GM18507 (cell line): ENCODE results near the gene TPRN.

ENCODE experiments used
- DNase-seq: peaks from one replicate; pipeline ENCODE4 v3.0.0; 2011; ENCODE audit warnings: low read depth; ENCODE audit not compliant: insufficient read length; ENCODE audit errors: extremely low spot score
- FAIRE-seq: peaks from 2 replicates; lab custom pipeline; 2011; peaks lifted over from hg19 to GRCh38; lab: Jason Lieb, UNC

TPRN gene

DNA sequence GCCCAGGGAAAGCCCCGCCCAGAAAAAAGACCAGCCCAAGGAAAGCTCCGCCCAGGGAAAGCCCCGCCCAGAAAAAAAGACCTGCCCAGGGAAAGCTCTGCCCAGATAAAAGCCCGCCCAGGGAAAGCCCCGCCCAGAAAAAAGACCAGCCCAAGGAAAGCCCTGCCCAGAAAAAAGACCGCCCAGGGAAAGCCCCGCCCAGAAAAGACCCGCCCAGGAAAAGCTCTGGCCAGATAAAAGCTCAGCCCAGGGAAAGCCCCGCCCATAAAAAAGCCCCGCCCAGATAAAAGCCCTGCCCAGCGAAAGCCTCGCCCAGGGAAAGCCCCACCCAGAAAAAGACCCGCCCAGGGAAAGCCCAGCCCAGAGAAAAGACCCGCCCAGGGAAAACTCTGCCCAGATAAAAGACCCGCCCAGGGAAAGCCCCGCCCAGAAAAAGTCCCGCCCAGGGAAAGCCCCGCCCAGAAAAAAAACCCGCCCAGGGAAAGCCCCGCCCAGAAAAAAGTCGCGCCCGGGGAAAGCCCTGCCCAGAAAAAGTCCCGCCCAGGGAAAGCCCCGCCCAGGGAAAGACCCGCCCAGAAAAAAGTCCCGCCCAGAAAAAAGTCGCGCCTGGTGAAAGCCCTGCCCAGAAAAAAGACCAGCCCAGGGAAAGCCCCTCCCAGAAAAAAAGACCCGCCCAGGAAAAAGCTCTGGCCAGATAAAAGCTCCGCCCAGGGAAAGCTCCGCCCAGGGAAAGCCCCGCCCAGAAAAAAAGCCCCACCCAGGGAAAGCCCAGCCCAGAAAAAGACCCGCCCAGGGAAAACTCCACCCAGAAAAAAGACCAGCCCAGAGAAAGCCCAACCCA, 49.7 kb downstream of the TPRN start:
- peak; percentile 70 for DNase-seq
- peak; percentile 93 for FAIRE-seq

DNA sequence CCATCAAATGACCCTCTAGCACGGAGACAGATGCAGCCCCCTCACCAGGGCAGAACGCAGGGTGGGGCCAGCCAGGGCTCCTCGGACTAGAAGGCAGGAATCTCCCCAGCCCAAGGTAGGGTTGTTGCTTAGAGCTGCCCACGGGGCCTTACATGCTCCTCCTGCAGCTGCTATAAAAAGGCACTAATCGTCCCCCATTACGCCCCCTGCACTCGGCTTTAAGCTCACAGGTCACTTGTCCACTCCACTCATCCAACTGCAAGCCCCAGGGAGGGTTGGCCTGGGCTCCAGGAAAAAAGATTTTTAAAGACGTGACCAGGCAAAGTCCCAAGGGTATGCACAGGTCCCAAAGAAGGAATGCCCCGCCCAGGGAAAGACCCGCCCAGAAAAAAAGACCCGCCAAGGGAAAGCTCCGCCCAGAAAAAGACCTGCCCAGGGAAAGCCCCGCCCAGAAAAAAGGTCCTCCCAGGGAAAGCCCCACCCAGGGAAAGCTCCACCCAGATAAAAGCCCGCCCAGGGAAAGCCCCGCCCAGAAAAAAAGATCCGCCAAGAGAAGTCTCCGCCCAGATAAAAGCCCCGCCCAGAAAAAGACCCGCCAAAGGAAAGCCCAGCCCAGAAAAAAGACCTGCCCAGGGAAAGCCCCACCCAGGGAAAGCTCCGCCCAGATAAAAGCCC, 50.5 kb downstream of the TPRN start:
- DNase-seq: no peak
- FAIRE-seq: no peak

DNA sequence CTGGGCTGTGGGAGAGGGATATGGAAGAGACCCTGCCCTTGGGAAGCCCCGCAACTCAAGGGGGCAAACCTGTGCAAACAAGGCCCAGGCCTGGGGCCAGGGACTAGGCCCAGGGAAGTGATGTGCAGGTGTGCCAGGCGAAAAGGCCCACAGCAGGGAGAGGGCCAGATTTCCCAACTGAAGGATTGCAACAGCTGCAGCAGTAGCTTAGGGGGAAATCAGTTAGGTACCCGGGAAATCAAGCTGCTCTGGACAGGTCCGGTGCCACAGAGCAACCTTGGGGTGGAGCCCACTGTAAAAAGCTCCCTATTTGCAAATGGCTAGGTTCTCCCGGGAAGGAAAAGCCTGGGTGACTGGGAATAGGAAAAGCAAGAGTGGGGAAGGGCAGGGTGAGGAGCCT, 51.2 kb downstream of the TPRN start:
- FAIRE-seq (no peak), DNase-seq (no peak)

DNA sequence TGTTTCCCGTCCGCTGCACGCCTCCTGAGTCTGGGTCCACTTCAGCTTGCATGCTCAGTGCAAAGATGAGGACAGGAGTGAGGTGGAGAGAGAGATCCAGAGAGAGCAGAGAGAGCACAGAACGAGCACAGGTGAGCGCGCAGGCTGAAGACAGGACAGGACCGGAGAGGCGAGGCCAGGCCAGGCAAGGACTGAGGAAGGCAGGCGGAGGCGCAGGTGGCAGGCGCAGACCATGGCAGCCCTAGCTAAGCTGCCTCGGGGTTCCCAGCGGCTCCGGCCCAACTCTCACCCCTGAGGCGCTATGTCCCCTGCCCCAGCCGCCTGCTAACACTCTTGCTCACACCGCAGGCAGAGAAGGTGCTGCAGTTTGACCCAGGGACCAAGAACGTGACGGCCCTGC, 51.9 kb downstream of the TPRN start:
- DNase-seq (no peak), FAIRE-seq (no peak)

DNA sequence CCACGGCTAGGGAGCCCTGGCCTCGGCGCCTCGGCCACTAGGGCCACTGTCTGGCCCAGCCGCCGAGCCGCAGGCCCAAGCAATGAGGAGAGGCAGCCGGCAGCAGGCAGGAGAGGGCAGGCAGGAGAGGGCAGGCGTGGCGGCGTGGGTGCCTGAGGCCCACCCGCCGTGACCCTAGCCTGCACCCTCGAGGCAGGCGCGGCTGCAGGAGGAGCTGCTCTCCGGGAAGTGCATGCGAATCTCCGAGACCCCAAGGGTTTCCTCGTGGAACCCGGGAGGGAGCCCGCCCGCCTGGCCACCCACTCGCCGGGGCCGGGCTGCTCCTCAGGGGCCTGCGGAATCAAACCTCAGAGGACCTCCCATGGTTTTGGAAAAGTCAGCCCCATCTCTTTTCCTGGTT, 52.3 kb downstream of the TPRN start:
- FAIRE-seq: no peak
- no peak for DNase-seq

DNA sequence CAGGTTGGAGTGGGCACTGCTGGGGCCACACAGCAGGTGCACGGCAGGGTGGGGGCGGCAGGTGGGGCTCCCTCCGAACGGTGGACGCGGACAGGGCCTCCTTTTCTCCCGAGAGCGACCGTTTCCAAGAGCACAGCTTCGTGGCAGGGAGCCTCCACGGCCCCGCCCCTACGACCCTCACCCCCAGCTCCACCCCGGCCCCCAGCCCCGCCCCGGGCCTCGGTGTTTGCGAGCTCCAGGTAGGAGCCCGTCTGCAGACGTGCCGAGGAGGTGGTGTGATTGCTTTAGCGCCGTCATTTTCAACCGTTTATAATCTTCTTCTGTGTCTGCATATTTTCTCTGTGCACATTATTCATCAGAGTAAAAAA, 52.8 kb downstream of the TPRN start:
- DNase-seq (no peak), FAIRE-seq (no peak)

DNA sequence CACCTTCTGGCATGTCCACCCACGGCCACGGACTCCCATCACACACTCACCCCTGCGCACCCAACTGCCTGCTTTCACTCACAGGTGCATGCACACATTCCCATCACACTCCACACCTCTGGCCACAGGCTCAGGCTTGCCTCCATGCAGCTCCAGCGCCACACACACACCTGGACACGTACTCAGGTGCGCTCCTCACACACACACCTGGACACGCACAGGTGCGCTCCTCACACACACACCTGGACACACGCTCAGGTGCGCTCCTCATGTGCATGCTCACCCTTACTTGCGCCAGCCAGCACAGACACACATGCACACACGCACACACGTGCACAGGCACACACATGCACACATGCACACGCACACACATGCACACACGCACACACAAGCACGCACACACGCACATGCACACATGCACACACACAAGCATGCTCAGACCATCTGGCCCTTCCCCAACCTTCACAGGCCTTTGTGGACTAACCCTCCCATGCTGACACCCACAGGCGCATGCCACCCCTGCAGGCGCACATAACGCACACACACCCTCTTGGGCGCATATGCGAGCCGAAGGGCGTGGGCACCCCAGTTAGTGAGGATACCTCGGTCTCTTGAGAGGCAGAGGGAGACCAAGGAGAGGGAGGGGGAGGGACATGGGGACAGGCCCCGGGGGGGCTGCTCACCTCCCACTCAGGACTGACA, 53.3 kb downstream of the TPRN start:
- FAIRE-seq (no peak), DNase-seq (no peak)

DNA sequence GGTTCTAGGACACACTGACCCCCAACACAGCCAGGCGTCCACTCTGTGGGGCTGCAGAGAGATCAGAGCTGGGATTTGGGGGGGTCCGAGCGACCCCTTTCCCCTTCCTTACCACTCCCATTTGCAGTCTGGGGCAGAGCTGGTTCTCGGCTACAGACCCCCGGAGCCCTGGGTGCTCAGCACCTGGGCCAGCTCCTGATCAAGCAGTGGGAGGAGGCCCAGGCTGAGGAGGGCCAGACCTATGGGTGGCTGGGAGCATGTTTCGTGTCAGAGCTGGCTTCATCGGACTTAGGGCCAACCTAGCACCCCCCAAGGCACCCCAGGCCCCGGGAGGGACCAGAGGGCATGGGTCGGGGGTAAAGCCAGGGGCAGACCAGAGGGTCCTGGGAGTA, 54.0 kb downstream of the TPRN start:
- DNase-seq: no peak
- no peak for FAIRE-seq

DNA sequence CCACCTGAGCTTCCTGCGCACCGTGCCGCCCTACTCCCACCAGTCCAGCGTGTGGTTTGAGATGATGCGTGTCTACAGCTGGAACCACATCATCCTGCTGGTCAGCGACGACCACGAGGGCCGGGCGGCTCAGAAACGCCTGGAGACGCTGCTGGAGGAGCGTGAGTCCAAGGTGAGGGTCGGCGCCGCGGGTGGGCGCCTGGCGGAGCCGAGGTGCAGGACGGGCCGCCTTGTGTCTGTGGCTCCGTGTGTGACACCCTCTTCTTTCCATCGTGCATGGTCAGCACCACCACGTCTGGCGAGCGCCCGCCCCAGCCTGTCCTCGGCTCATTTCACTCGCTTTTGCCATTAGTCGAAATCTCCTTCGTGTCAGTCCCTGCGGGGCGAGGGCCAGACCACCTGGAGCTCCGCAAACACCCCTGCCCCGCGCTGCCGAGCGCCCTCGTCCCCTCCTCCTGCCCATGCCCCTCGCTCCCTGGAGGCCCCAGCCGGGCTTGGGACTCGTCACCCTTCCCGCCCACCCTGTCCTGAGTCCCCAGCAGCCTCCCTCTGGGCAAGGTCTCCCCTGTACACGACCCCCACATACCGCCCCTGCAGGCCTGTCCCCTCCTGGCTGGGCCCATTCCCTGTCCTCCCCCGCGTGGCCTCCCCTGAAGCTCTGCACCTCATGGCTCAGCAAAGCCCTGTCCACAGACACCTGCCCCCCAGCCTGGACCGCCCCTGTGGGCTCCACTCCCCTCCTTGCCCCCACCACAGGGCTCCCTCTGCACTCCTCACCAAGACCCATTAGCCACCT, 54.6 kb downstream of the TPRN start:
- FAIRE-seq (no peak), DNase-seq (no peak)

DNA sequence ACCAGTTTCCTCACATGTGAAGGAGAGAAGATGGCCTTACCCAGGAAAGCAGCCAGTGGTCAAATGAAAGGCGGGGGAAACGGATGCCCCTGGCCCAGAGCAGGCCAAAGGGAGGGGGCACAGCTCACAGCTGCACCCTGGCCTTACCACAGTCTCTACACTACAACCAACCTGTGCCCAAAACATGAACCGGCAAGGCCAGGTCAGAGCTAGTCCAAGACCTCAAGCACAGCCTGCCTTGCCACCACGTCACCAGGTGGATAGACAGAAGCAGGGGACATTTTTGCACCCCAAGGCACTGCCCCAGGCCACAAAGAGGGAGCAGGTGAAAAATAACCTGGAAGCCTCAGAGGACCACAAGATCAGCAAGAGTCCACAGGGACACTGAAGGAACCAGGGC, 57.1 kb downstream of the TPRN start:
- no peak for DNase-seq
- no peak for FAIRE-seq

DNA sequence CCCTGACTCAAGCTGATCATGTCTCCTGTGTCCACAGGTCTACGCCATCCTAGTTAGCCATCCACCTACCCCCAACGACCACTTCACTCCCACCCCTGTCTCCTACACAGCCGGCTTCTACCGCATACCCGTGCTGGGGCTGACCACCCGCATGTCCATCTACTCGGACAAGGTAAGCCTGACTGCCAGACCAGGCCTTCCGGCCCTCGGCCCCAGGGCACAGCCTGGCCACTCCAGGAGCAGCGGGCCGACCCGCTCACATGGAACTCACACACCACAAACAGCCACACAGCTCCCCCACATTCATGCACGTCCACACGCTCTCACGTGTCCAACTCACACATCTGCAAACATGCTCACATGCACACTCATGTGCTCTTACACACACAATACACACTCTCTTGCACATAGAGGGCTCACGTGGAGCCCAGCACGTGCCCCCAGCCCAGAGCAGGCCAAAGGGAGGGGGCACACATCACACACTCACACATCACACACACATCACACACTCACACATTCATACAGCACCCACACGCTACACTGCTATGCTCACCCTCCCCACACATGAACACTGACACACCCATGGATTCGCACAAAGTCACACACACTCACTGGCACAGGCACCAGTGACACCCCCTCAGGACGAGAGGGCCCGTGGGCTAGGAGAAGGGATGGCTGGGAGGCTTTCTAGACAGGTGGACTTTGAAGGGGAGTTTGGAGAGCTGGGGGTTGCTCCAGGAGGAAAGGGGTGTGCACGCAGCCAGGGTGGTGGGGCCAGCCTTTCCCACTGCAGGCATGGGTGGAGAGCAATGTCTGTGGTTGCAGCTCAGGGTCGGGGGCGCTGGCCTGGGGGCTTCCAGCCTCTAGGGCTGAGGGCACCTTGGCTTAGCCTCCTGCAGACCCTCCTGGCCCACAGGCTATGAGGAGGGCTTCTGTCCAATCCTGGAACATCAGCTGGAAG, 58.3 kb downstream of the TPRN start:
- no peak for DNase-seq
- FAIRE-seq: no peak
